NCI-H1105 (cell line): ENCODE measurements around the gene OXCT1.

Experiments
- DNase-seq: peaks from one replicate; lab custom pipeline; 2025; lab: John Stamatoyannopoulos, UW

The OXCT1 gene

GRCh38 chr5:41869724-41870626, at the start of gene OXCT1:
Gene OXCT1, minus strand, starts transcription at chr5:41870425. Its CDS starts 67 bp downstream, at chr5:41870358.
- DNase-seq, result peak; percentile 87

GRCh38 chr5:41918105-41918504, 47.9 kb upstream of the OXCT1 start:
- DNase-seq, result no peak

- no peak for DNase-seq
These were observed 38.3 kb upstream of the OXCT1 start for GRCh38 chr5:41908374-41909079.

- DNase-seq, result no peak
These were observed 35.9 kb upstream of the OXCT1 start for GRCh38 chr5:41906151-41906550.

- DNase-seq, result peak; percentile 99
These were observed 33.9 kb upstream of the OXCT1 start, which contains the start of gene RIMOC1 for GRCh38 chr5:41903892-41904799. Gene RIMOC1, plus strand, starts transcription at chr5:41904344. Its CDS starts 24 bp downstream, at chr5:41904368.

GRCh38 chr5:41903382-41903891, 33.2 kb upstream of the OXCT1 start:
- DNase-seq, result no peak

- no peak for DNase-seq
These were observed 26.0 kb upstream of the OXCT1 start for GRCh38 chr5:41896230-41896629.

GRCh38 chr5:41893074-41893851, 23.0 kb upstream of the OXCT1 start:
- DNase-seq, result no peak

- DNase-seq, result no peak
These were observed 21.8 kb upstream of the OXCT1 start for GRCh38 chr5:41892031-41892430.

- no peak for DNase-seq
These were observed 21.0 kb upstream of the OXCT1 start for GRCh38 chr5:41891066-41891707.

- no peak for DNase-seq
These were observed 15.1 kb upstream of the OXCT1 start for GRCh38 chr5:41885286-41885685.

GRCh38 chr5:41883936-41884335, 13.7 kb upstream of the OXCT1 start:
- DNase-seq, result no peak

GRCh38 chr5:41883243-41883642, 13.0 kb upstream of the OXCT1 start:
- DNase-seq, result no peak

GRCh38 chr5:41882765-41883164, 12.5 kb upstream of the OXCT1 start:
- DNase-seq, result no peak

GRCh38 chr5:41878643-41879478, 8.6 kb upstream of the OXCT1 start:
- no peak for DNase-seq

GRCh38 chr5:41878173-41878572, 7.9 kb upstream of the OXCT1 start:
- DNase-seq, result no peak

- DNase-seq, result no peak
These were observed 7.2 kb upstream of the OXCT1 start for GRCh38 chr5:41877408-41877807.

- DNase-seq, result no peak
These were observed 6.5 kb upstream of the OXCT1 start for GRCh38 chr5:41876678-41877077.

- DNase-seq, result no peak
These were observed 4.9 kb upstream of the OXCT1 start for GRCh38 chr5:41875121-41875520.
